ENCODE results near the gene SH3BP1. TPM values are rescaled to one million over a fixed set of nuclear protein-coding genes. Genes with fewer than 3 reads are reported as not detected.

The SH3BP1 gene
- total and polyA plus RNA-seq, 2 of the 13 experiments (the other 11 are each of a cell fraction or from before 2014, with no cell fraction given): 8.4 to 18.5 TPM

DNA sequence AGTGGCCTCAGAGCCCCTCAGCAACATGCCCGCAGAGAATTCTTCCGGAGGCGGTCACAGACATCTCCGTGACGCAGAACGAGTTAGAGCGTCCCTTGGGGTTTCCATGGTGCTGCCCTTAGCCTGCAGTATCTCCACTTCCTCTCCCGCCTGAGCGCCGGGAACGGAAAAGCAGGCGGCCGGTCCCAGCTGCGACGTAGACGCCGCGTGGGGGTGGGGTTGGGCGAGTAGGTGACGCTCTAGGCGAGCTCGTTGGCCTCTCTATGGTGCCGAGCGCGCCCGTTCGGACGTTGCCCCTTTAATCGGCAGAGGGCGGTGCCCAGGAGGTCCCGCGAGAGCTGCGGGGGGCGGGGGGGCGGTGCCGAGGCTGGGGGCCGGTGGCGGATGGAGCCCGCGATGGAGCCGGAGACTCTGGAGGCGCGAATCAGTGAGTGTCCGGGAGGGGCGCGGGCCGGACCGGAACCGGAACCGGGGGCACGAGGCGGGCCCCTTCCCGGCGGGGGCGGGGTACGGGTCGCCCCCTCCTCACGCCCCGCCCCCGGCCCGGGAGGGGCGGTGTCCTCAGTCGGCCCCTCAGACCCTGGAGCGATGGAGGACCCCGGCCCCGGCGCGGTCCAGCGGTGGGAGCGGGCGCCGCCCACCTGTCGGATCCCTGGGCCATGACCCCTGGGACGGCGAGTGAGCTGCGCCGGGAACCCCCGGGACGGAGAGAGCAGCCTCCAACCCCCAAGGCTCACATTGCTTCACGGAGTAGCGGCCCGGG is 30.8 kb upstream of the SH3BP1 start, which contains the start of gene GGA1 (continued):
- peak; percentile 4; the same call in 1 of the 2 replicates for TF ChIP-seq ZNF552 (CRISPR knock-in tag; IDR thresholded peaks at IDR 0.05; ENCODE audit: borderline replicate concordance)
- 0 out of 2 replicates have a peak, but pooled peaks have one; percentile 73 for TF ChIP-seq MZF1 (CRISPR knock-in tag; IDR thresholded peaks at IDR 0.05; ENCODE audit: borderline replicate concordance)
- TF ChIP-seq ZNF350 (CRISPR knock-in tag; IDR thresholded peaks at IDR 0.05; ENCODE audit: borderline replicate concordance, low read depth): peak; percentile 74; the same call in 1 of the 2 replicates
- TF ChIP-seq, protein P1, sequence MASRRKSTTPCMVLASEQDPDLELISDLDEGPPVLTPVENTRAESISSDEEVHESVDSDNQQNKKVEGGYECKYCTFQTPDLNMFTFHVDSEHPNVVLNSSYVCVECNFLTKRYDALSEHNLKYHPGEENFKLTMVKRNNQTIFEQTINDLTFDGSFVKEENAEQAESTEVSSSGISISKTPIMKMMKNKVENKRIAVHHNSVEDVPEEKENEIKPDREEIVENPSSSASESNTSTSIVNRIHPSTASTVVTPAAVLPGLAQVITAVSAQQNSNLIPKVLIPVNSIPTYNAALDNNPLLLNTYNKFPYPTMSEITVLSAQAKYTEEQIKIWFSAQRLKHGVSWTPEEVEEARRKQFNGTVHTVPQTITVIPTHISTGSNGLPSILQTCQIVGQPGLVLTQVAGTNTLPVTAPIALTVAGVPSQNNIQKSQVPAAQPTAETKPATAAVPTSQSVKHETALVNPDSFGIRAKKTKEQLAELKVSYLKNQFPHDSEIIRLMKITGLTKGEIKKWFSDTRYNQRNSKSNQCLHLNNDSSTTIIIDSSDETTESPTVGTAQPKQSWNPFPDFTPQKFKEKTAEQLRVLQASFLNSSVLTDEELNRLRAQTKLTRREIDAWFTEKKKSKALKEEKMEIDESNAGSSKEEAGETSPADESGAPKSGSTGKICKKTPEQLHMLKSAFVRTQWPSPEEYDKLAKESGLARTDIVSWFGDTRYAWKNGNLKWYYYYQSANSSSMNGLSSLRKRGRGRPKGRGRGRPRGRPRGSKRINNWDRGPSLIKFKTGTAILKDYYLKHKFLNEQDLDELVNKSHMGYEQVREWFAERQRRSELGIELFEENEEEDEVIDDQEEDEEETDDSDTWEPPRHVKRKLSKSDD (CRISPR knock-in tag; IDR thresholded peaks at IDR 0.05; ENCODE audit: low read depth): 0 out of 2 replicates have a peak, but pooled peaks have one; percentile 25
- TF ChIP-seq HMG20B (CRISPR knock-in tag; conservative IDR thresholded peaks at IDR 0.05): 0 out of 2 replicates have a peak, but pooled peaks have one; percentile 26
- no peak; the same call in 1 of the 2 replicates for TF ChIP-seq TOPORS (CRISPR knock-in tag; IDR thresholded peaks at IDR 0.05)
- peak; percentile 75; the same call in 1 of the 2 replicates for TF ChIP-seq KLF12 (CRISPR knock-in tag; IDR thresholded peaks at IDR 0.05; ENCODE audit: borderline replicate concordance)
- peak; percentile 56 for TF ChIP-seq U2AF1 (optimal IDR thresholded peaks at IDR 0.05; ENCODE audit: low read depth, low read length)
- no peak for TF ChIP-seq RFXANK (CRISPR knock-in tag; IDR thresholded peaks at IDR 0.05)
- TF ChIP-seq ZNF501 (CRISPR knock-in tag; IDR thresholded peaks at IDR 0.05): peak; percentile 89
- TF ChIP-seq, protein P2, sequence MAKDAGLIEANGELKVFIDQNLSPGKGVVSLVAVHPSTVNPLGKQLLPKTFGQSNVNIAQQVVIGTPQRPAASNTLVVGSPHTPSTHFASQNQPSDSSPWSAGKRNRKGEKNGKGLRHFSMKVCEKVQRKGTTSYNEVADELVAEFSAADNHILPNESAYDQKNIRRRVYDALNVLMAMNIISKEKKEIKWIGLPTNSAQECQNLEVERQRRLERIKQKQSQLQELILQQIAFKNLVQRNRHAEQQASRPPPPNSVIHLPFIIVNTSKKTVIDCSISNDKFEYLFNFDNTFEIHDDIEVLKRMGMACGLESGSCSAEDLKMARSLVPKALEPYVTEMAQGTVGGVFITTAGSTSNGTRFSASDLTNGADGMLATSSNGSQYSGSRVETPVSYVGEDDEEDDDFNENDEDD (CRISPR knock-in tag; IDR thresholded peaks at IDR 0.05; ENCODE audit: borderline replicate concordance): peak; percentile 68; the same call in 1 of the 2 replicates
- no peak for TF ChIP-seq ZNF629 (CRISPR knock-in tag; conservative IDR thresholded peaks at IDR 0.05)
- TF ChIP-seq ZFP36L1 (CRISPR knock-in tag; IDR thresholded peaks at IDR 0.05): 0 out of 2 replicates have a peak, but pooled peaks have one; percentile 1
- 0 out of 2 replicates have a peak, but pooled peaks have one; percentile 17 for TF ChIP-seq ZSCAN9 (CRISPR knock-in tag; IDR thresholded peaks at IDR 0.05; ENCODE audit: borderline replicate concordance)
- TF ChIP-seq, protein P3, sequence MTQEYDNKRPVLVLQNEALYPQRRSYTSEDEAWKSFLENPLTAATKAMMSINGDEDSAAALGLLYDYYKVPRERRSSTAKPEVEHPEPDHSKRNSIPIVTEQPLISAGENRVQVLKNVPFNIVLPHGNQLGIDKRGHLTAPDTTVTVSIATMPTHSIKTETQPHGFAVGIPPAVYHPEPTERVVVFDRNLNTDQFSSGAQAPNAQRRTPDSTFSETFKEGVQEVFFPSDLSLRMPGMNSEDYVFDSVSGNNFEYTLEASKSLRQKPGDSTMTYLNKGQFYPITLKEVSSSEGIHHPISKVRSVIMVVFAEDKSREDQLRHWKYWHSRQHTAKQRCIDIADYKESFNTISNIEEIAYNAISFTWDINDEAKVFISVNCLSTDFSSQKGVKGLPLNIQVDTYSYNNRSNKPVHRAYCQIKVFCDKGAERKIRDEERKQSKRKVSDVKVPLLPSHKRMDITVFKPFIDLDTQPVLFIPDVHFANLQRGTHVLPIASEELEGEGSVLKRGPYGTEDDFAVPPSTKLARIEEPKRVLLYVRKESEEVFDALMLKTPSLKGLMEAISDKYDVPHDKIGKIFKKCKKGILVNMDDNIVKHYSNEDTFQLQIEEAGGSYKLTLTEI (CRISPR knock-in tag; conservative IDR thresholded peaks at IDR 0.05): no peak
- TF ChIP-seq, protein P4, sequence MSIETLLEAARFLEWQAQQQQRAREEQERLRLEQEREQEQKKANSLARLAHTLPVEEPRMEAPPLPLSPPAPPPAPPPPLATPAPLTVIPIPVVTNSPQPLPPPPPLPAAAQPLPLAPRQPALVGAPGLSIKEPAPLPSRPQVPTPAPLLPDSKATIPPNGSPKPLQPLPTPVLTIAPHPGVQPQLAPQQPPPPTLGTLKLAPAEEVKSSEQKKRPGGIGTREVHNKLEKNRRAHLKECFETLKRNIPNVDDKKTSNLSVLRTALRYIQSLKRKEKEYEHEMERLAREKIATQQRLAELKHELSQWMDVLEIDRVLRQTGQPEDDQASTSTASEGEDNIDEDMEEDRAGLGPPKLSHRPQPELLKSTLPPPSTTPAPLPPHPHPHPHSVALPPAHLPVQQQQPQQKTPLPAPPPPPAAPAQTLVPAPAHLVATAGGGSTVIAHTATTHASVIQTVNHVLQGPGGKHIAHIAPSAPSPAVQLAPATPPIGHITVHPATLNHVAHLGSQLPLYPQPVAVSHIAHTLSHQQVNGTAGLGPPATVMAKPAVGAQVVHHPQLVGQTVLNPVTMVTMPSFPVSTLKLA (IDR thresholded peaks at IDR 0.05): 0 out of 2 replicates have a peak, but pooled peaks have one; percentile 21
- TF ChIP-seq CREM (IDR thresholded peaks at IDR 0.05): peak; percentile 93
- 0 out of 2 replicates have a peak, but pooled peaks have one; percentile 15 for TF ChIP-seq CREM (CRISPR knock-in tag; IDR thresholded peaks at IDR 0.05)
- TF ChIP-seq KLF6 (CRISPR knock-in tag; IDR thresholded peaks at IDR 0.05): 0 out of 2 replicates have a peak, but pooled peaks have one; percentile 26
- TF ChIP-seq, protein P5, sequence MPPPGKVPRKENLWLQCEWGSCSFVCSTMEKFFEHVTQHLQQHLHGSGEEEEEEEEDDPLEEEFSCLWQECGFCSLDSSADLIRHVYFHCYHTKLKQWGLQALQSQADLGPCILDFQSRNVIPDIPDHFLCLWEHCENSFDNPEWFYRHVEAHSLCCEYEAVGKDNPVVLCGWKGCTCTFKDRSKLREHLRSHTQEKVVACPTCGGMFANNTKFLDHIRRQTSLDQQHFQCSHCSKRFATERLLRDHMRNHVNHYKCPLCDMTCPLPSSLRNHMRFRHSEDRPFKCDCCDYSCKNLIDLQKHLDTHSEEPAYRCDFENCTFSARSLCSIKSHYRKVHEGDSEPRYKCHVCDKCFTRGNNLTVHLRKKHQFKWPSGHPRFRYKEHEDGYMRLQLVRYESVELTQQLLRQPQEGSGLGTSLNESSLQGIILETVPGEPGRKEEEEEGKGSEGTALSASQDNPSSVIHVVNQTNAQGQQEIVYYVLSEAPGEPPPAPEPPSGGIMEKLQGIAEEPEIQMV (CRISPR knock-in tag; IDR thresholded peaks at IDR 0.05; ENCODE audit: low read depth): peak; percentile 63; the same call in 1 of the 2 replicates

Measured in HepG2 (cell line).